K562 (cell line): ENCODE results near the gene LMCD1. TPM values are rescaled to one million over a fixed set of nuclear protein-coding genes. Genes with fewer than 3 reads are reported as not detected.

Experiments used
- ATAC-seq: fragments of 200-7000 bp; cut with Tn5 transposase; 3 replicates; pipeline ENCODE4 v1.9.1; 2020; ENCODE audit warnings: moderate library complexity
- BruUV-seq: library from RNA; stranded (reverse); fragments of 400-500 nt; replicated peaks from 2 replicates; lab custom pipeline; 2021; lab: Mats Ljungman, UMichigan
- CTCF ChIA-PET: fragments of 300-600 bp; formaldehyde crosslinking; extraction: SDS; loops from one replicate; lab custom pipeline; 2021; ENCODE audit warnings: low intra/inter-chr PET ratio; lab: Yijun Ruan, JAX
- POLR2A ChIA-PET: fragments of 300-600, 350-650 bp; sonication (Branson Sonifier 250); formaldehyde crosslinking; extraction: SDS; loops from one replicate; lab custom pipeline; 2021; ENCODE audit warnings: antibody characterized with exemption, inconsistent platforms; lab: Yijun Ruan, JAX
- DNase-seq, 4 experiments: peaks; one replicate each; pipeline versions ENCODE4 v3.0.0 to v3.0.0-alpha.2; 2011 to 2018; ENCODE audit warnings: low spot score in 3 of 4, mixed read lengths in 3 of 4; ENCODE audit errors: extremely low read depth in 1 of 4
- FAIRE-seq: peaks from 2 replicates; lab custom pipeline; 2011; peaks lifted over from hg19 to GRCh38; lab: Jason Lieb, UNC
- H2AFZ ChIP-seq: 2 replicates; pipeline ENCODE4 v1.6.0; 2011; ENCODE audit warnings: low read depth, low read length, control low read depth, inconsistent platforms
- H3K27ac ChIP-seq: fragments of 200-600 bp; 3 replicates; pipeline ENCODE4 v1.8.0; 2011; ENCODE audit warnings: low read depth, mild to moderate bottlenecking, control low read depth, inconsistent platforms, low read length, moderate library complexity, mixed read lengths; ENCODE audit errors: extremely low read depth
- H3K27me3 ChIP-seq, 2 experiments: fragments of 300-600 bp in 1 of 2; 2 replicates in 1 of 2; 3 replicates in 1 of 2; pipeline versions ENCODE4 v1.6.0 to v1.8.0; 2011; ENCODE audit warnings: inconsistent platforms in 2 of 2, low read length in 2 of 2, mild to moderate bottlenecking in 1 of 2, mixed read lengths in 1 of 2, moderate library complexity in 1 of 2; ENCODE audit not compliant: control insufficient read depth in 2 of 2, insufficient read depth in 2 of 2
- H3K36me3 ChIP-seq: fragments of 300-600 bp; 3 replicates; pipeline ENCODE4 v1.8.0; 2011; ENCODE audit warnings: mild to moderate bottlenecking, low read length, inconsistent platforms; ENCODE audit not compliant: control insufficient read depth, insufficient read depth
- H3K4me1 ChIP-seq, 2 experiments: fragments of 200-600 bp in 1 of 2; replicated peaks in 1 of 2; 2 replicates in 1 of 2; 3 replicates in 1 of 2; pipeline versions ENCODE4 v1.5.1 to v1.8.0; 2011; ENCODE audit warnings: inconsistent platforms in 2 of 2, low read length in 2 of 2, mild to moderate bottlenecking in 1 of 2, mixed read lengths in 1 of 2, moderate library complexity in 1 of 2; ENCODE audit not compliant: control insufficient read depth in 2 of 2, insufficient read depth in 2 of 2
- H3K4me2 ChIP-seq: 2 replicates; pipeline ENCODE4 v1.6.1; 2011; ENCODE audit warnings: low read length, control low read depth, inconsistent platforms, mixed read lengths; ENCODE audit not compliant: insufficient read depth
- H3K4me3 ChIP-seq: fragments of 200-600 bp; sonication (generic), shearing (Covaris generic); 2 replicates; pipeline ENCODE4 v1.5.1; 2016; ENCODE audit warnings: control low read depth, inconsistent platforms
- H3K79me2 ChIP-seq: fragments of 200-600 bp; 3 replicates; pipeline ENCODE4 v1.8.0; 2011; ENCODE audit warnings: low read length, inconsistent platforms; ENCODE audit not compliant: control insufficient read depth, insufficient read depth
- H3K9ac ChIP-seq, 2 experiments: 2 replicates each; pipeline versions ENCODE4 v1.6.0 to v1.6.1; 2011; ENCODE audit warnings: low read depth in 2 of 2, low read length in 2 of 2, control low read depth in 1 of 2, inconsistent platforms in 1 of 2, mild to moderate bottlenecking in 1 of 2, mixed read lengths in 1 of 2; ENCODE audit not compliant: insufficient read depth in 1 of 2
- H3K9me1 ChIP-seq: one replicate; pipeline ENCODE4 v1.6.0; 2011; ENCODE audit warnings: inconsistent platforms, mild to moderate bottlenecking, low read length, moderate library complexity; ENCODE audit not compliant: control insufficient read depth, insufficient read depth
- H3K9me3 ChIP-seq: replicated peaks from 2 replicates; pipeline ENCODE4 v1.5.1; 2011; ENCODE audit warnings: low read depth, low read length, inconsistent platforms; ENCODE audit not compliant: control insufficient read depth, insufficient read depth
- H4K20me1 ChIP-seq: replicated peaks from 2 replicates; pipeline ENCODE4 v1.6.1; 2011; ENCODE audit warnings: low read length, inconsistent platforms, mixed read lengths; ENCODE audit not compliant: control insufficient read depth, insufficient read depth
- ARHGAP35 ChIP-seq: fragments of 450-650 bp; IDR thresholded peaks from 2 replicates; pipeline ENCODE4 v1.6.1; 2018; ENCODE audit not compliant: partially characterized antibody
- C11orf30 ChIP-seq: fragments of 450-650 bp; IDR thresholded peaks from 2 replicates; pipeline ENCODE4 v1.6.1; 2016; ENCODE audit warnings: low read depth, mild to moderate bottlenecking
- CBFA2T2 ChIP-seq: fragments of 450-650 bp; conservative IDR thresholded peaks from 2 replicates; pipeline ENCODE4 v1.6.1; 2017; ENCODE audit warnings: mild to moderate bottlenecking
- EWSR1 ChIP-seq: fragments of 450-650 bp; IDR thresholded peaks from 2 replicates; pipeline ENCODE4 v1.6.1; 2018; ENCODE audit warnings: borderline replicate concordance, mild to moderate bottlenecking, low read depth, moderate library complexity; ENCODE audit not compliant: partially characterized antibody
- HLTF ChIP-seq: fragments of 450-650 bp; IDR thresholded peaks from 2 replicates; pipeline ENCODE4 v1.6.1; 2016
- JUN ChIP-seq, 2 experiments: sonication (generic) in 1 of 2; formaldehyde crosslinking in 1 of 2; IDR thresholded peaks; 2 replicates each; pipeline versions ENCODE4 v1.6.1 to v1.8.0; 2012 to 2022; ENCODE audit warnings: borderline replicate concordance in 2 of 2, mild to moderate bottlenecking in 2 of 2, improper control_type of control experiment in 1 of 2, low read depth in 1 of 2, low read length in 1 of 2, missing genetic modification reagents in 1 of 2
- MAFK ChIP-seq: IDR thresholded peaks from 2 replicates; pipeline ENCODE4 v1.6.1; 2011; ENCODE audit warnings: low read length, improper control_type of control experiment
- POLR2AphosphoS5 ChIP-seq: IDR thresholded peaks from 2 replicates; pipeline ENCODE4 v1.6.1; 2011; ENCODE audit warnings: mild to moderate bottlenecking, low read depth, low read length, moderate library complexity; ENCODE audit not compliant: control insufficient read depth, insufficient read depth
- RERE ChIP-seq: sonication (generic); formaldehyde crosslinking; IDR thresholded peaks from 2 replicates; pipeline ENCODE4 v1.8.0; 2023; ENCODE audit warnings: missing genetic modification reagents, mild to moderate bottlenecking, borderline replicate concordance
- ZNF518B ChIP-seq: fragments of 250-450 bp; sonication (Bioruptor Pico); IDR thresholded peaks from 2 replicates; pipeline ENCODE4 v1.5.0; 2021; ENCODE audit warnings: mild to moderate bottlenecking, moderate library complexity
- ZNF778 ChIP-seq: fragments of 450-650 bp; formaldehyde crosslinking; IDR thresholded peaks from 2 replicates; pipeline ENCODE4 v1.4.0; 2020; ENCODE audit warnings: mild to moderate bottlenecking, moderate library complexity
- WGBS: fragments of 100-300 bp; shearing (Covaris generic); methylation state at CpG from one replicate; pipeline ENCODE4 v1.1.6; 2016; ENCODE audit warnings: low coverage, mixed read lengths; ENCODE audit not compliant: insufficient coverage; ENCODE audit errors: missing lambda C conversion rate; 5-methylcytosine and 5-hydroxymethylcytosine counted together
- in situ Hi-C: fragments of 300-500 bp; cut with MboI; formaldehyde crosslinking; loops from 4 replicates; pipeline ENCODE4 v1.15.0; 2018; ENCODE audit warnings: inconsistent platforms, mixed read lengths
- intact Hi-C: fragments of 100-400 bp; cut with micrococcal nuclease; formaldehyde crosslinking; loops from 2 replicates; pipeline ENCODE4 v1.14.2; 2022
- polyA plus RNA-seq, 8 experiments: library from polyadenylated mRNA; depleted of rRNA in 4 of 8; stranded (reverse) in 5 of 8; unstranded in 3 of 8; fragments of >200 nt; fragmentation: Nextera tagmentation in 2 of 8; fragmentation: Illumina TruSeq in 1 of 8; extraction: Ambion mirVana in 2 of 8; extraction: Trizol in 1 of 8; gene quantifications; 2 replicates each; pipeline versions ENCODE4 v1.2.1 to v1.2.3, GENCODE V29; 2011 to 2014; ENCODE audit warnings: inconsistent platforms in 1 of 8, missing spikeins in 1 of 8
- total RNA-seq, 7 experiments: library from RNA; depleted of rRNA in 6 of 7; stranded (reverse); fragments of >200 nt in 6 of 7; fragmentation: Illumina TruSeq in 2 of 7; extraction: Trizol in 2 of 7; gene quantifications; 2 replicates each; pipeline versions ENCODE4 v1.2.1 to v1.2.3, GENCODE V29; 2011 to 2021; ENCODE audit warnings: low replicate concordance in 1 of 7

The LMCD1 gene
- total and polyA plus RNA-seq, 9 of the 15 experiments (the other 6 are each of a cell fraction or from before 2014, with no cell fraction given): 0.60 TPM; not detected in 8

- TF ChIP-seq RERE: no peak
Observed at GRCh38 chr3:8460815-8461456, 40.7 kb upstream of the LMCD1 start (continued).

- BruUV-seq: no TSS peak
- ATAC-seq (no peak), DNase-seq (no peak), FAIRE-seq (no peak)
- Histone ChIP-seq H3K9me1 (no peaks in the 10 kb centered on the region), H3K4me3 (no peak overlapping the region), H3K9ac (no peak overlapping the region), H3K4me2 (no peak overlapping the region), H3K4me1 (no peaks in the 10 kb centered on the region), H3K79me2 (no peaks in the 10 kb centered on the region), H2AFZ (no peak overlapping the region), H4K20me1 (no peaks in the 10 kb centered on the region), H3K9me3 (no peaks in the 10 kb centered on the region), H3K36me3 (no peaks in the 10 kb centered on the region), H3K27ac (no peak overlapping the region), H3K27me3 (no peaks in the 10 kb centered on the region)
- in situ Hi-C loops (no loop called here), intact Hi-C loops (no loop called here)
- 0% methylated on average over 1 of the region's 1 CpG for WGBS
- TF ChIP-seq HLTF (no peak), ZNF778 (CRISPR knock-in tag) (no peak), JUN (IDR thresholded peaks at IDR 0.05; ENCODE audit: borderline replicate concordance, low read depth, low read length) (no peak), JUN (CRISPR knock-in tag; IDR thresholded peaks at IDR 0.05; ENCODE audit: borderline replicate concordance) (no peak), MAFK (no peak), C11orf30 (no peak), ZNF518B (CRISPR knock-in tag) (no peak), EWSR1 (no peak), POLR2AphosphoS5 (no peak), CBFA2T2 (no peak), ARHGAP35 (no peak)
- POLR2A ChIA-PET: no interaction called here
- CTCF ChIA-PET: no interaction called here
Observed at GRCh38 chr3:8464668-8465067, 37.0 kb upstream of the LMCD1 start.
